H9 (cell line): ENCODE results near the gene ATRX. TPM values are rescaled to one million over a fixed set of nuclear protein-coding genes. Genes with fewer than 3 reads are reported as not detected.

Experiments used
- DNase-seq: peaks from one replicate; pipeline ENCODE4 v3.0.0-alpha.2; 2017
- H2AFZ ChIP-seq: one replicate; pipeline ENCODE4 v1.6.1; 2013; ENCODE audit warnings: mild to moderate bottlenecking, low read length, control low read depth, moderate library complexity
- H2AK5ac ChIP-seq: 2 replicates; pipeline ENCODE4 v1.6.1; 2013; ENCODE audit warnings: low read length, control low read depth, mixed read lengths; ENCODE audit not compliant: insufficient read length
- H2BK120ac ChIP-seq: one replicate; pipeline ENCODE4 v1.6.1; 2013; ENCODE audit warnings: low read depth, mild to moderate bottlenecking, low read length, control low read depth, inconsistent platforms; ENCODE audit not compliant: poor library complexity, severe bottlenecking
- H2BK12ac ChIP-seq: 2 replicates; pipeline ENCODE4 v1.6.1; 2013; ENCODE audit warnings: low read length, control low read depth, mixed read lengths, low read depth; ENCODE audit not compliant: insufficient read length
- H2BK15ac ChIP-seq: 2 replicates; pipeline ENCODE4 v1.6.1; 2013; ENCODE audit warnings: low read depth, low read length, control low read depth
- H2BK20ac ChIP-seq: one replicate; pipeline ENCODE4 v1.6.1; 2013; ENCODE audit warnings: low read depth, mild to moderate bottlenecking, low read length, control low read depth, inconsistent platforms; ENCODE audit not compliant: poor library complexity, severe bottlenecking
- H2BK5ac ChIP-seq: 2 replicates; pipeline ENCODE4 v1.6.1; 2013; ENCODE audit warnings: low read length, control low read depth, mixed read lengths; ENCODE audit not compliant: insufficient read length
- H3K14ac ChIP-seq: 2 replicates; pipeline ENCODE4 v1.6.1; 2013; ENCODE audit warnings: low read length, control low read depth; ENCODE audit not compliant: insufficient read depth
- H3K18ac ChIP-seq: 2 replicates; pipeline ENCODE4 v1.6.1; 2013; ENCODE audit warnings: low read depth, mild to moderate bottlenecking, mixed read lengths, low read length, control low read depth; ENCODE audit not compliant: insufficient read length
- H3K23ac ChIP-seq: 2 replicates; pipeline ENCODE4 v1.6.1; 2013; ENCODE audit warnings: low read length, control low read depth, mixed read lengths, low read depth; ENCODE audit not compliant: insufficient read length
- H3K23me2 ChIP-seq: 2 replicates; pipeline ENCODE4 v1.6.1; 2013; ENCODE audit warnings: low read depth, mild to moderate bottlenecking, mixed read lengths, low read length, control low read depth; ENCODE audit not compliant: insufficient read length, poor library complexity, severe bottlenecking
- H3K27ac ChIP-seq: 2 replicates; pipeline ENCODE4 v1.5.1; 2013; ENCODE audit warnings: low read length, control low read depth, mixed read lengths, low read depth; ENCODE audit not compliant: insufficient read length
- H3K27me3 ChIP-seq: 2 replicates; pipeline ENCODE4 v1.6.1; 2013; ENCODE audit warnings: low read length, control low read depth, inconsistent platforms; ENCODE audit not compliant: insufficient read depth
- H3K4ac ChIP-seq: 2 replicates; pipeline ENCODE4 v1.6.1; 2013; ENCODE audit warnings: low read depth, mild to moderate bottlenecking, control low read depth, inconsistent platforms, low read length, moderate library complexity
- H3K4me1 ChIP-seq: 2 replicates; pipeline ENCODE4 v1.6.1; 2013; ENCODE audit warnings: low read length, control low read depth, inconsistent platforms; ENCODE audit not compliant: insufficient read depth
- H3K4me2 ChIP-seq: 2 replicates; pipeline ENCODE4 v1.6.1; 2013; ENCODE audit warnings: low read length, control low read depth, mixed read lengths; ENCODE audit not compliant: insufficient read length, insufficient read depth
- H3K56ac ChIP-seq: 2 replicates; pipeline ENCODE4 v1.6.1; 2013; ENCODE audit warnings: low read depth, mild to moderate bottlenecking, mixed read lengths, low read length, control low read depth; ENCODE audit not compliant: insufficient read length
- H3K79me1 ChIP-seq: 2 replicates; pipeline ENCODE4 v1.6.1; 2013; ENCODE audit warnings: low read depth, mild to moderate bottlenecking, moderate library complexity, low read length, control low read depth, inconsistent platforms; ENCODE audit not compliant: insufficient read depth, poor library complexity, severe bottlenecking
- H3K79me2 ChIP-seq: 2 replicates; pipeline ENCODE4 v1.6.1; 2013; ENCODE audit warnings: low read length, control low read depth, inconsistent platforms; ENCODE audit not compliant: insufficient read depth
- H3K9ac ChIP-seq: 2 replicates; pipeline ENCODE4 v1.6.1; 2013; ENCODE audit warnings: low read length, control low read depth, mixed read lengths; ENCODE audit not compliant: insufficient read length; ENCODE audit errors: extremely low read depth
- H3K9me3 ChIP-seq: one replicate; pipeline ENCODE4 v1.6.1; 2013; ENCODE audit warnings: low read depth, low read length, inconsistent platforms; ENCODE audit not compliant: control insufficient read depth
- H3T11ph ChIP-seq: one replicate; pipeline ENCODE4 v1.6.1; 2013; ENCODE audit warnings: mild to moderate bottlenecking, low read length, control low read depth, inconsistent platforms
- H4K20me1 ChIP-seq: one replicate; pipeline ENCODE4 v1.6.1; 2013; ENCODE audit not compliant: control insufficient read depth, insufficient read length, insufficient read depth
- H4K5ac ChIP-seq: 2 replicates; pipeline ENCODE4 v1.6.1; 2013; ENCODE audit warnings: low read depth, mild to moderate bottlenecking, mixed read lengths, low read length, control low read depth; ENCODE audit not compliant: insufficient read length
- H4K8ac ChIP-seq: replicated peaks from 2 replicates; pipeline ENCODE4 v1.6.1; 2013; ENCODE audit warnings: low read length, control low read depth, mixed read lengths, low read depth; ENCODE audit not compliant: insufficient read length
- H4K91ac ChIP-seq: 2 replicates; pipeline ENCODE4 v1.6.1; 2013; ENCODE audit warnings: low read depth, mild to moderate bottlenecking, moderate library complexity, mixed read lengths, low read length, control low read depth; ENCODE audit not compliant: insufficient read length
- H3K27ac Mint-ChIP-seq, 3 experiments: 2 replicates in 2 of 3; 3 replicates in 1 of 3; pipeline ENCODE4 v1.8.0; 2020 to 2021; ENCODE audit warnings: mixed read lengths in 3 of 3, mild to moderate bottlenecking in 1 of 3, moderate library complexity in 1 of 3
- H3K27me3 Mint-ChIP-seq: 2 replicates; pipeline ENCODE4 v1.8.0; 2021; ENCODE audit warnings: low read depth, mild to moderate bottlenecking, moderate library complexity, mixed read lengths
- H3K36me3 Mint-ChIP-seq, 3 experiments: 2 replicates in 2 of 3; 3 replicates in 1 of 3; pipeline ENCODE4 v1.8.0; 2020 to 2021; ENCODE audit warnings: low read depth in 3 of 3, mixed read lengths in 3 of 3; ENCODE audit not compliant: insufficient read depth in 1 of 3
- H3K4me1 Mint-ChIP-seq, 2 experiments: 2 replicates each; pipeline ENCODE4 v1.8.0; 2020; ENCODE audit warnings: mixed read lengths in 2 of 2
- H3K4me3 Mint-ChIP-seq, 2 experiments: 2 replicates in 1 of 2; 3 replicates in 1 of 2; pipeline ENCODE4 v1.8.0; 2020 to 2021; ENCODE audit warnings: mild to moderate bottlenecking in 2 of 2, mixed read lengths in 2 of 2, moderate library complexity in 1 of 2
- H3K9me3 Mint-ChIP-seq, 2 experiments: 2 replicates in 1 of 2; 3 replicates in 1 of 2; pipeline ENCODE4 v1.8.0; 2020; ENCODE audit warnings: mild to moderate bottlenecking in 2 of 2, mixed read lengths in 2 of 2, moderate library complexity in 1 of 2
- CTCF ChIP-seq: fragments of 200-600 bp; sonication (generic); conservative IDR thresholded peaks from 3 replicates; pipeline ENCODE4 v1.8.0; 2021; ENCODE audit warnings: antibody characterized with exemption, mild to moderate bottlenecking
- WGBS: extraction: QIAGEN DNeasy Blood & Tissue Kit; methylation state at CpG from one replicate; pipeline ENCODE4 v1.1.7; 2013; ENCODE audit warnings: missing lambda C conversion rate, low lambda C conversion rate, mixed read lengths; ENCODE audit not compliant: insufficient read length; ENCODE audit errors: extremely low coverage; 5-methylcytosine and 5-hydroxymethylcytosine counted together
- total RNA-seq: library from RNA; stranded (reverse); gene quantifications from 2 replicates; pipeline ENCODE4 v1.2.1, GENCODE V29; 2021

The ATRX gene
- total RNA-seq, 1 experiment from 2014 or later = 76.0 TPM

GRCh38 chrX:77802201-77802600 lies 16.2 kb upstream of the ATRX start:
- no peaks in the 10 kb centered on the region for H3K27me3 Mint-ChIP-seq
- Histone ChIP-seq H3K27ac (no peak overlapping the region), H3K79me1 (no peaks in the 10 kb centered on the region), H4K20me1 (no peaks in the 10 kb centered on the region), H2AK5ac (no peak overlapping the region), H3K4me1 (no peaks in the 10 kb centered on the region), H3K27me3 (no peaks in the 10 kb centered on the region), H2BK12ac (no peak overlapping the region), H2BK5ac (no peak overlapping the region), H3K23me2 (no peaks in the 10 kb centered on the region), H2BK20ac (no peak overlapping the region), H4K5ac (no peak overlapping the region), H2AFZ (no peak overlapping the region), H2BK15ac (no peak overlapping the region), H4K91ac (no peak overlapping the region), H3T11ph (no peak overlapping the region), H3K9ac (no peak overlapping the region), H3K56ac (no peak overlapping the region), H3K14ac (no peak overlapping the region), H3K23ac (no peak overlapping the region), H3K9me3 (no peaks in the 10 kb centered on the region), H3K79me2 (no peaks in the 10 kb centered on the region), H4K8ac (no peak overlapping the region), H3K4me2 (no peak overlapping the region), H3K4ac (no peak overlapping the region), H3K18ac (no peak overlapping the region), H2BK120ac (no peak overlapping the region)
- H3K9me3 Mint-ChIP-seq = peaks cover 50 to 71% of the 10 kb centered on the region in 2 experiments
- no peak for DNase-seq
- no peak overlapping the region for H3K4me3 Mint-ChIP-seq
- no CpG with 5 or more reads among the region's 1 CpG for WGBS
- no peaks in the 10 kb centered on the region; a peak in 1 of 7 replicates for H3K36me3 Mint-ChIP-seq
- H3K4me1 Mint-ChIP-seq = no peaks in the 10 kb centered on the region
- H3K27ac Mint-ChIP-seq = no peak overlapping the region
- TF ChIP-seq CTCF = no peak
